GM23338 (cell line): ENCODE results near the gene DESI1.
"Not testable (repeated sequence)": the region's sequence is repeated elsewhere in the genome, so short reads cannot be mapped to it uniquely, and the experiment has no call there.

Experiments
- CREB1 ChIP-seq: fragments of 250-450 bp; sonication (Bioruptor Pico); IDR thresholded peaks from 2 replicates; pipeline ENCODE4 v1.5.0; 2020; ENCODE audit warnings: low read depth, mild to moderate bottlenecking, moderate library complexity
- CTCF ChIP-seq, 2 experiments: fragments of 200-600 bp in 1 of 2; sonication (generic) in 1 of 2; conservative IDR thresholded peaks; 2 replicates each; pipeline versions ENCODE4 v1.5.1 to v1.6.1; 2016 to 2017; ENCODE audit warnings: antibody characterized with exemption in 2 of 2, low read depth in 2 of 2, mild to moderate bottlenecking in 2 of 2, moderate library complexity in 1 of 2
- EZH2 ChIP-seq: fragments of 200-600 bp; sonication (generic); IDR thresholded peaks from one replicate; pipeline ENCODE4 v1.8.0; 2017; ENCODE audit warnings: antibody characterized with exemption, mild to moderate bottlenecking, low read depth; ENCODE audit not compliant: unreplicated experiment
- EZH2phosphoT487 ChIP-seq: fragments of 200-600 bp; sonication (generic); IDR thresholded peaks from one replicate; pipeline ENCODE4 v1.8.1; 2018; ENCODE audit warnings: antibody characterized with exemption; ENCODE audit not compliant: unreplicated experiment
- JUNB ChIP-seq: IDR thresholded peaks from one replicate; pipeline ENCODE4 v1.6.1; 2016; ENCODE audit warnings: antibody characterized with exemption; ENCODE audit not compliant: unreplicated experiment
- POLR2AphosphoS5 ChIP-seq: IDR thresholded peaks from 2 replicates; pipeline ENCODE4 v1.6.1; 2016; ENCODE audit warnings: antibody characterized with exemption, low read depth
- ZNF331 ChIP-seq: fragments of 250-450 bp; sonication (Bioruptor Pico); IDR thresholded peaks from 2 replicates; pipeline ENCODE4 v1.5.0; 2020; ENCODE audit warnings: low read depth, mild to moderate bottlenecking, moderate library complexity

- not testable (repeated sequence) for TF ChIP-seq POLR2AphosphoS5; CTCF (conservative IDR thresholded peaks at IDR 0.05; ENCODE audit: low read depth in 2 of 2); JUNB; EZH2; EZH2phosphoT487; CREB1 (CRISPR knock-in tag); ZNF331 (CRISPR knock-in tag)
These were observed 48.5 kb downstream of the DESI1 start for GRCh38 chr22:41572305-41572704.
